PC-3 (cell line): ENCODE results near the gene YTHDF1. TPM values are rescaled to one million over a fixed set of nuclear protein-coding genes. Genes with fewer than 3 reads are reported as not detected.
A peak's percentile ranks its signal among the peaks of the same experiment; 100 is the strongest.

ENCODE experiments used
- ATAC-seq: fragments of 200-7000 bp; cut with Tn5 transposase; 2 replicates; pipeline ENCODE4 v1.9.1; 2020; ENCODE audit warnings: mild to moderate bottlenecking, moderate library complexity
- BruUV-seq: library from RNA; stranded (reverse); fragments of 400-500 nt; replicated peaks from 2 replicates; lab custom pipeline; 2021; lab: Mats Ljungman, UMichigan
- CTCF ChIA-PET: fragments of 300-600 bp; sonication (Branson Sonifier 250); formaldehyde crosslinking; loops from one replicate; lab custom pipeline; 2022; ENCODE audit warnings: antibody characterized with exemption; lab: Charles Lee
- POLR2A ChIA-PET: fragments of 300-600 bp; sonication (Branson Sonifier 250); formaldehyde crosslinking; loops from one replicate; lab custom pipeline; 2022; ENCODE audit warnings: antibody characterized with exemption; ENCODE audit not compliant: unreplicated experiment; lab: Charles Lee
- DNase-seq: peaks from one replicate; pipeline ENCODE4 v3.0.0-alpha.2; 2015
- H2AFZ ChIP-seq: fragments of 300-600 bp; sonication (generic); 2 replicates; pipeline ENCODE4 v1.6.0; 2016; ENCODE audit warnings: antibody characterized with exemption, low read length
- H3F3A ChIP-seq: fragments of 300-600 bp; sonication (generic); one replicate; pipeline ENCODE4 v1.6.0; 2017; ENCODE audit warnings: antibody characterized with exemption, low read length, control low read depth, mild to moderate bottlenecking; ENCODE audit not compliant: unreplicated experiment
- H3K27ac ChIP-seq: fragments of 300-600 bp; sonication (generic); 2 replicates; pipeline ENCODE4 v1.5.1; 2016; ENCODE audit warnings: mild to moderate bottlenecking, low read length
- H3K27me3 ChIP-seq: fragments of 300-600 bp; sonication (generic); 2 replicates; pipeline ENCODE4 v1.6.1; 2016; ENCODE audit warnings: low read length, mixed read lengths
- H3K36me3 ChIP-seq: fragments of 300-600 bp; sonication (generic); 2 replicates; pipeline ENCODE4 v1.6.1; 2016; ENCODE audit warnings: low read depth, mixed run types, low read length, mixed read lengths
- H3K4me1 ChIP-seq: fragments of 300-600 bp; sonication (generic); 2 replicates; pipeline ENCODE4 v1.5.1; 2016; ENCODE audit warnings: low read length; ENCODE audit not compliant: insufficient read depth
- H3K4me2 ChIP-seq: fragments of 300-600 bp; sonication (generic); 2 replicates; pipeline ENCODE4 v1.6.0; 2016; ENCODE audit warnings: low read length
- H3K4me3 ChIP-seq: fragments of 300-600 bp; sonication (generic); 2 replicates; pipeline ENCODE4 v1.5.1; 2016; ENCODE audit warnings: mild to moderate bottlenecking, low read length, mixed read lengths
- H3K79me2 ChIP-seq: fragments of 300-600 bp; sonication (generic); 2 replicates; pipeline ENCODE4 v1.6.1; 2017; ENCODE audit warnings: low read length, mixed read lengths
- H3K9ac ChIP-seq: fragments of 300-600 bp; sonication (generic); 2 replicates; pipeline ENCODE4 v1.6.0; 2016; ENCODE audit warnings: mild to moderate bottlenecking, low read length
- H3K9me2 ChIP-seq: fragments of 300-600 bp; sonication (generic); replicated peaks from 2 replicates; pipeline ENCODE4 v1.6.1; 2016; ENCODE audit warnings: mixed run types, low read length, mixed read lengths
- H3K9me3 ChIP-seq: fragments of 300-600 bp; sonication (generic); 2 replicates; pipeline ENCODE4 v1.6.1; 2016; ENCODE audit warnings: low read length, mixed read lengths
- H4K20me1 ChIP-seq: fragments of 300-600 bp; sonication (generic); 2 replicates; pipeline ENCODE4 v1.6.1; 2016; ENCODE audit warnings: low read length, mixed read lengths
- EZH2 ChIP-seq: fragments of 300-600 bp; sonication (generic); IDR thresholded peaks from one replicate; pipeline ENCODE4 v1.6.1; 2017; ENCODE audit warnings: antibody characterized with exemption, mild to moderate bottlenecking, low read length; ENCODE audit not compliant: unreplicated experiment
- EZH2phosphoT487 ChIP-seq: fragments of 300-600 bp; sonication (generic); IDR thresholded peaks from 2 replicates; pipeline ENCODE4 v1.6.1; 2018; ENCODE audit warnings: mild to moderate bottlenecking, antibody characterized with exemption, low read length, borderline replicate concordance
- intact Hi-C: fragments of 100-400 bp; cut with micrococcal nuclease; formaldehyde crosslinking; loops from 2 replicates; pipeline ENCODE4 v1.9.0; 2023
- total RNA-seq: library from RNA; depleted of rRNA; stranded (reverse); fragments of >200 nt; gene quantifications from 2 replicates; pipeline ENCODE4 v1.2.3, GENCODE V29; 2014
- TF ChIP-seq, protein P1 (sequence below): fragments of 300-600 bp; sonication (generic); conservative IDR thresholded peaks from 2 replicates; pipeline ENCODE4 v1.5.1; 2017; ENCODE audit warnings: antibody characterized with exemption, low read depth, mild to moderate bottlenecking, low read length

The YTHDF1 gene
- total RNA-seq, 1 experiment from 2014 or later = 30.0 TPM

DNA sequence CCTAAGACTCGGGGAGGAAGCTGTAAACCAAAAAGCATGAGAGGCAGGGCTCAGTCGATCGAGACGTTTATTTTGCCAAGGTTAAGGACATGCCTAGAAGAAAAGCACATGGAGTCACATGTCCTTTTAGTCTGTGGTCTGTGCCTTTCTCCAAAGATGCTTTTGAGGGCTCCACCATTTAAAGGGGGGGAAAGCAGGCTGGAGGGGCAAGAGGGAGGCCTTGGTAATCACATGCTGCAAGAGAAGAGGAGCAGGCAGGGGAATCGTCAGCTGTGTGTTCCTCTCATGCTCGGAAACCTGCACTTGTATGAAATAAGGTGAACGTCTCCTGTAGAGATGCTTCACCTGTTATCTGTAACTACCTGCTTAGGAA lies 9.1 kb upstream of the YTHDF1 start:
- Histone ChIP-seq H3K9me3 (no peaks in the 10 kb centered on the region), H4K20me1 (no peaks in the 10 kb centered on the region), H3K27ac (no peak overlapping the region), H3K9me2 (no peaks in the 10 kb centered on the region), H3K9ac (no peak overlapping the region), H2AFZ (no peak overlapping the region), H3K4me2 (peak overlapping the region; percentile 22; the same call in 1 of the 2 replicates), H3K79me2 (no peaks in the 10 kb centered on the region), H3K4me3 (no peak overlapping the region), H3F3A (no peaks in the 10 kb centered on the region), H3K36me3 (no peaks in the 10 kb centered on the region), H3K27me3 (no peaks in the 10 kb centered on the region), H3K4me1 (peaks cover 9% of the 10 kb centered on the region; the same call in 1 of the 2 replicates)
- no peak for ATAC-seq
- CTCF ChIA-PET = interaction anchor here (0.7 to 2.5 kb wide), 3 partner anchors 10 to 169 kb away, joined by 3 to 15 read pairs (median 4); no protein-coding TSS in a partner anchor
- TF ChIP-seq, protein P1, sequence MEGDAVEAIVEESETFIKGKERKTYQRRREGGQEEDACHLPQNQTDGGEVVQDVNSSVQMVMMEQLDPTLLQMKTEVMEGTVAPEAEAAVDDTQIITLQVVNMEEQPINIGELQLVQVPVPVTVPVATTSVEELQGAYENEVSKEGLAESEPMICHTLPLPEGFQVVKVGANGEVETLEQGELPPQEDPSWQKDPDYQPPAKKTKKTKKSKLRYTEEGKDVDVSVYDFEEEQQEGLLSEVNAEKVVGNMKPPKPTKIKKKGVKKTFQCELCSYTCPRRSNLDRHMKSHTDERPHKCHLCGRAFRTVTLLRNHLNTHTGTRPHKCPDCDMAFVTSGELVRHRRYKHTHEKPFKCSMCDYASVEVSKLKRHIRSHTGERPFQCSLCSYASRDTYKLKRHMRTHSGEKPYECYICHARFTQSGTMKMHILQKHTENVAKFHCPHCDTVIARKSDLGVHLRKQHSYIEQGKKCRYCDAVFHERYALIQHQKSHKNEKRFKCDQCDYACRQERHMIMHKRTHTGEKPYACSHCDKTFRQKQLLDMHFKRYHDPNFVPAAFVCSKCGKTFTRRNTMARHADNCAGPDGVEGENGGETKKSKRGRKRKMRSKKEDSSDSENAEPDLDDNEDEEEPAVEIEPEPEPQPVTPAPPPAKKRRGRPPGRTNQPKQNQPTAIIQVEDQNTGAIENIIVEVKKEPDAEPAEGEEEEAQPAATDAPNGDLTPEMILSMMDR = no peak
- TF ChIP-seq EZH2phosphoT487 = no peak
- no peak for TF ChIP-seq EZH2
- POLR2A ChIA-PET = no interaction called here
- no peak for DNase-seq
- no TSS peak for BruUV-seq
- intact Hi-C loops = no loop called here

DNA sequence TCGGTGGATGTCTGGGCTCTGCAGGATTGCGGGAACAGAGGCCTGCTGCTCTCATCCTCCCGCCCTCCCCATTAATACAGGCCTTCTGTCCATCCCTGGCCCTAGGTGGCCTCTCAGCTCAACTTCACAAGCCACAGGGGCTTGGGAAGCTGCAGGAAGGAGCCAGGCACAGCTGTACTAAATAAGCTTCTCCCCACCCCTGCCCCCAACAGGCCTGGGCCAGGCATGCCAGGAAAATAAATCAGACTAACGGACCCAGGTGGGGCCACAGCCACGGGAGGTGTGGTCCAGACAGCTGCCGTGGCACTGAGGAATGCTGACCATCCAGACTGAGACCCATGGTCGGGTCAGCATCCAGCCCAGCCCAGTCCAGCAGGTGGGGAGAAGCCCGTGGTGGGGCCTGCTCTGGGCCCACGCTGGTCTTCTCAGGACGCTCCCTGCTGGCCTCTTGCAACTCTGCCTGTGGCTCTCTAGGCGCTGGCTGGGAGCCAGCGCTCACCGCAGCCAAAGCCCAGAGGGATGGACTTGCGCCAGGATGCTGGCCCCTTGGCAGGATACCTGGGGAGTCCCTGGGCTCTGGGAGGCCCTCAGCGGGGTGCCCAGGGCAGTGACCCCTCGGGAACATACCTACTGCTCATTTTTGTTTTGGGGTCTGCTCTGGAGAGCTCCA lies 8.6 kb upstream of the YTHDF1 start:
- no peak for TF ChIP-seq EZH2phosphoT487
- TF ChIP-seq, protein P1 = peak; percentile 53
- Histone ChIP-seq H2AFZ (no peak overlapping the region), H3K27ac (no peak overlapping the region), H3K4me3 (no peak overlapping the region), H3F3A (no peaks in the 10 kb centered on the region), H4K20me1 (no peaks in the 10 kb centered on the region), H3K4me1 (peaks cover 9% of the 10 kb centered on the region; the same call in 1 of the 2 replicates), H3K9me3 (no peaks in the 10 kb centered on the region), H3K27me3 (no peaks in the 10 kb centered on the region), H3K79me2 (no peaks in the 10 kb centered on the region), H3K9me2 (no peaks in the 10 kb centered on the region), H3K9ac (no peak overlapping the region), H3K4me2 (peak overlapping the region; percentile 22; the same call in 1 of the 2 replicates), H3K36me3 (no peaks in the 10 kb centered on the region)
- POLR2A ChIA-PET = interaction anchor here (0.5 kb wide), 1 partner anchor 229 kb away, joined by 7 read pairs; no protein-coding TSS in a partner anchor
- ATAC-seq (peak; percentile 66), DNase-seq (peak; percentile 68)
- intact Hi-C loops = no loop called here
- CTCF ChIA-PET = interaction anchor here (0.7 to 2.5 kb wide), 7 partner anchors 8 to 169 kb away, joined by 3 to 15 read pairs (median 6); no protein-coding TSS in a partner anchor
- BruUV-seq = no TSS peak

DNA sequence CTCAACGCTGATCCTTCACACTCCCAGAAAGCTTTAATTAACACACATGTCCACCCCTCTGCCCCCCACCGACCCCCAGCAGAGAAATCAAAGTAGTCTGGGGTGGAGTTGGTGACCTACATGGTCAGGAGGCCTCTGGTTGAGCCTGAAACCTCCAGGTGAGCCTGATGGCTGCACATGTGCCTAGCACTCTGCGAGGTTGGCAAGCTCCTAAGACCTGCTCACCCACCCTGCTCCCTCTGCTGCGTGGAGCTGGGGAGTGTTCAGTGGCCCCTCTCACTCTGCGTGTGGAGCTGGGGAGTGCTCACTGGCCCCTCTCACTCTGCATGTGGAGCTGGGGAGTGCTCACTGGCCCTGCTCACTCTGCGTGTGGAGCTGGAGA lies 7.9 kb upstream of the YTHDF1 start:
- ATAC-seq = no peak

More for the DNA sequence above, 7.9 kb upstream of the YTHDF1 start:
- Histone ChIP-seq H3K9me2 (no peaks in the 10 kb centered on the region), H3K79me2 (no peaks in the 10 kb centered on the region), H3K4me2 (no peak overlapping the region), H3K27ac (no peak overlapping the region), H3K9ac (no peak overlapping the region), H4K20me1 (no peaks in the 10 kb centered on the region), H3K36me3 (no peaks in the 10 kb centered on the region), H3K4me3 (no peak overlapping the region), H2AFZ (no peak overlapping the region), H3F3A (no peaks in the 10 kb centered on the region), H3K4me1 (peaks cover 9% of the 10 kb centered on the region; the same call in 1 of the 2 replicates), H3K27me3 (no peaks in the 10 kb centered on the region), H3K9me3 (no peaks in the 10 kb centered on the region)
- TF ChIP-seq EZH2phosphoT487 (no peak), EZH2 (no peak)
- TF ChIP-seq, protein P1 = no peak
- no TSS peak for BruUV-seq
- ChIA-PET CTCF (interaction anchor here (0.7 to 2.5 kb wide), 10 partner anchors 9 to 68 kb away, joined by 3 to 15 read pairs (median 5); no protein-coding TSS in a partner anchor), POLR2A (interaction anchor here (0.5 kb wide), 1 partner anchor 228 kb away, joined by 7 read pairs; no protein-coding TSS in a partner anchor)
- no peak for DNase-seq
- intact Hi-C loops = loop anchor here (1.0 kb wide), 1 partner anchor 27 kb away; no protein-coding TSS in a partner anchor
